NCI-H69 (cell line): ENCODE measurements around the gene GLP1R.

Experiments
- DNase-seq: peaks from one replicate; lab custom pipeline; 2025; lab: John Stamatoyannopoulos, UW

The GLP1R gene

GRCh38 chr6:39062014-39062740 is 13.6 kb downstream of the GLP1R start:
- peak; percentile 73 for DNase-seq

GRCh38 chr6:39063526-39063925 is 14.9 kb downstream of the GLP1R start:
- DNase-seq = no peak

- DNase-seq = no peak
These were observed 17.0 kb downstream of the GLP1R start for GRCh38 chr6:39065561-39065960.

- DNase-seq = no peak
These were observed 19.8 kb downstream of the GLP1R start for GRCh38 chr6:39068391-39068790.

GRCh38 chr6:39072830-39073229 is 24.2 kb downstream of the GLP1R start:
- no peak for DNase-seq

GRCh38 chr6:39073471-39074355 is 25.1 kb downstream of the GLP1R start:
- no peak for DNase-seq

GRCh38 chr6:39074486-39074885 is 25.9 kb downstream of the GLP1R start:
- DNase-seq = no peak

- DNase-seq = no peak
These were observed 26.6 kb downstream of the GLP1R start for GRCh38 chr6:39075010-39075686.

GRCh38 chr6:39075807-39076622 is 27.4 kb downstream of the GLP1R start:
- DNase-seq = no peak

GRCh38 chr6:39076623-39077535 is 28.3 kb downstream of the GLP1R start:
- no peak for DNase-seq

GRCh38 chr6:39077882-39078594 is 29.5 kb downstream of the GLP1R start:
- DNase-seq = no peak

GRCh38 chr6:39078695-39079094 is 30.1 kb downstream of the GLP1R start:
- DNase-seq = no peak

- no peak for DNase-seq
These were observed 30.9 kb downstream of the GLP1R start for GRCh38 chr6:39079197-39080125.

- DNase-seq = no peak
These were observed 31.8 kb downstream of the GLP1R start for GRCh38 chr6:39080246-39080875.

- no peak for DNase-seq
These were observed 33.7 kb downstream of the GLP1R start for GRCh38 chr6:39082310-39082709.

GRCh38 chr6:39083231-39083634 is 34.7 kb downstream of the GLP1R start:
- peak; percentile 15 for DNase-seq

GRCh38 chr6:39084506-39084905 is 35.9 kb downstream of the GLP1R start:
- peak; percentile 11 for DNase-seq

GRCh38 chr6:39085129-39085797 is 36.7 kb downstream of the GLP1R start:
- no peak for DNase-seq
